ENCODE results near the gene MEP1B. TPM values are rescaled to one million over a fixed set of nuclear protein-coding genes. Genes with fewer than 3 reads are reported as not detected.
"Not testable (repeated sequence)": the region's sequence is repeated elsewhere in the genome, so short reads cannot be mapped to it uniquely, and the experiment has no call there.

Gene MEP1B
- polyA plus RNA-seq, 12 donors = 0.11 to 0.44 (median 0.13) TPM; not detected in 7

DNA sequence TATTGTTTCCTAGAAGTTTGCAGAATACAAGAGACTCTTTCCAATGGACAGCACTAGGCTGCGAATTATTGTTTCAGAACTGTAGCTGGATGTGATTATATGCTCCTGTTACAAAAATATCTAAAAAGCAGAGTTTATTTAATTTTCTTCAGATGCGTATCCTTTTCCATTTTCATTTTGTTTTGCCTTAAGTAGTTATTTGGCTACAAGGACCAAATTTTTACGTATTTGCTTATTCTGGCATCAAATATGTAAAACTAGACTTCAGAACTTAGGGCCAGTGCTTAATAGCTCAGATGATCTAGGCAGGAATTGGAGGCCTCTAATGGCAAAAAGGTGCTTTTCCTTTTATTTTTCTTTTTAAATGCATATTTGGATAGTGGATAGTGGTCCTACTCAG is 18.7 kb downstream of the MEP1B start:
- DNase-seq = no peak

DNA sequence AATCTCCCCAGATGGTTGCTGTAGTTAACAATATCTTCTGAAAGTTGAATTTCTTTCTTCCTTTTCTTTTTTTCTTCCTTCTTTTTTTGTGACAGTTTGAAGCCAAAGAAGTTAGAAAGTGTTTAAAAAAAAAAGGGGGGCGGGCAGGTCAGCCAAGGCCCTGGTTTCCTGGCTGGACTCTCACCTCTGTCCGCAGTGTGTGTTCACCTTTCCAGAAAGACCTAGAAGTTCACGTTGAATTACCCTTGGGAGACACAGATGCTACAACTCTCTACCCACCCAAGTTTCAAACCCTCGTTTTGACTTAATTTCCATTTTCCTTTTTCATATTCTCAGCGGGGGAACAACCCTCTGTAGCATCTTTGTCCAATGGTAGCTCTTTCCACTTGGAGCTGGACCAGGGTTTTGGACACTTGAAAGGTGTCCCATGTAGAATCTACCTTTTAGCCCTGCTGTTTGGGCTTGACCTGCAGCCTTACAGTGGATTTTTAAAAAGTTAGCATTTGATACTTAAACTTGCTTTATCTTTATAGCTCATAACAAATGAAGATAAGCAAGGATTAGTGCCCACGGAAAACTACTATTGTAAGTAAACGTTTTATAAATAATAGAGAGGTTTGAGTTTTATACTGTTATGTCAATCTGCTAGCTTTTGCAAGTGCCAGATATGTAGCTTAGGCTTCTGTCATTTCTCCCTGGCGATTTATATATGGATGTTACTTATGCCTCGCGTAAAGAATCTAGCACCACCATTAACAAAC is 20.0 kb downstream of the MEP1B start:
- no peak for DNase-seq

- DNase-seq = no peak
Observed at GRCh38 chr18:32213693-32214092, 23.9 kb downstream of the MEP1B start.

DNA sequence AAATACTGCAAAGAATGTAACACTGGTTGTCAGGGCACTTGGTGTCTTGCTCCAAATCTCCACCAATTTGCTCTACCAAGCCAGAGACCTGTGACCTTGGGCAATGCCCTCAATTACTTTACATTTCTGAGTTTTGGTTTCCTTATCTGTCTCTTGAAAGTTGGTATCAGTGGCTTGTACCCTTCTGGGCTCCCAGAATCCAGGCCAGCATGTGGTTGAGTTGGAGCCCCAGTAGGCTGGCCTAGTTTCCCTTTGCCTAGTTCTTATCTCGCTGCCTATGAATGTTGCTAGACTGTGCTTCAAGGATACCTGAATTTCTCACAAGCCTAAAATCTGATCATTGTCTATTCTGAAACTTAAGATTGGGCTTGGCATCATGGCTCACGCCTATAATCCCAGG is 26.6 kb downstream of the MEP1B start:
- DNase-seq = no peak

- no peak for DNase-seq
Observed at GRCh38 chr18:32219431-32220018, 29.7 kb downstream of the MEP1B start.

DNA sequence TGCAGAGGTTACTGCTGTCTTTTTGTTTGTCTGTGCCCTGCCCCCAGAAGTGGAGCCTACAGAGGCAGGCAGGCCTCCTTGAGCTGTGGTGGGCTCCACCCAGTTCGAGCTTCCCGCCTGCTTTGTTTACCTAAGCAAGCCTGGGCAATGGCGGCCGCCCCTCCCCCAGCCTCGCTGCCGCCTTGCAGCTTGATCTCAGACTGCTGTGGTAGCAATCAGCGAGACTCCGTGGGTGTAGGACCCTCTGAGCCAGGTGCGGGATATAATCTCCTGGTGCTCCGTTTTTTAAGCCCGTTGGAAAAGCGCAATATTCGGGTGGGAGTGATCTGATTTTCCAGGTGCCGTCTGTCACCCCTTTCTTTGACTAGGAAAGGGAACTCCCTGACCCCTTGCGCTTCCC is 43.5 kb downstream of the MEP1B start:
- not testable (repeated sequence) for DNase-seq

DNA sequence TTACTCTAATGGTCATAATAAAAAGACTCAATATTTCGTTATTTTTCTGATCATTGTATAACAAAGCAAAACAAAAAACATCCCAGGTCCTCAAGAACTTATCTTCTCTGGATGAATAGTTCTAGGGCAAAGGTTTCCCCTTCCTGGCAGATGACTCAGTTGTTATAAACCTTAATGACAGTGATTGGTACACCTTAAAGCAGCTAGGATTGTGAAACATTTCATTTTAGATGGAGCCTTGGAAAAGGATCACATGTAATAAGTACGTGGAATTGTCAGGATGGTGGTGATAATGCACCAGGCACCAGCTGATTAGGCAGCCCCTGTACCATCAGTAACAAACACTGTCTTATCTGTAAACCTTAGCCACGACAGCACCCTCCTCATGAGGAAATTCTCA is 47.2 kb downstream of the MEP1B start:
- DNase-seq = no peak

- DNase-seq = no peak
Observed at GRCh38 chr18:32238635-32239268, 48.9 kb downstream of the MEP1B start.

- no peak for DNase-seq
Observed at GRCh38 chr18:32242395-32242794, 52.6 kb downstream of the MEP1B start.

- DNase-seq = no peak
Observed at GRCh38 chr18:32243358-32243757, 53.5 kb downstream of the MEP1B start.

GRCh38 chr18:32244881-32245280 is 55.0 kb downstream of the MEP1B start:
- no peak for DNase-seq

DNA sequence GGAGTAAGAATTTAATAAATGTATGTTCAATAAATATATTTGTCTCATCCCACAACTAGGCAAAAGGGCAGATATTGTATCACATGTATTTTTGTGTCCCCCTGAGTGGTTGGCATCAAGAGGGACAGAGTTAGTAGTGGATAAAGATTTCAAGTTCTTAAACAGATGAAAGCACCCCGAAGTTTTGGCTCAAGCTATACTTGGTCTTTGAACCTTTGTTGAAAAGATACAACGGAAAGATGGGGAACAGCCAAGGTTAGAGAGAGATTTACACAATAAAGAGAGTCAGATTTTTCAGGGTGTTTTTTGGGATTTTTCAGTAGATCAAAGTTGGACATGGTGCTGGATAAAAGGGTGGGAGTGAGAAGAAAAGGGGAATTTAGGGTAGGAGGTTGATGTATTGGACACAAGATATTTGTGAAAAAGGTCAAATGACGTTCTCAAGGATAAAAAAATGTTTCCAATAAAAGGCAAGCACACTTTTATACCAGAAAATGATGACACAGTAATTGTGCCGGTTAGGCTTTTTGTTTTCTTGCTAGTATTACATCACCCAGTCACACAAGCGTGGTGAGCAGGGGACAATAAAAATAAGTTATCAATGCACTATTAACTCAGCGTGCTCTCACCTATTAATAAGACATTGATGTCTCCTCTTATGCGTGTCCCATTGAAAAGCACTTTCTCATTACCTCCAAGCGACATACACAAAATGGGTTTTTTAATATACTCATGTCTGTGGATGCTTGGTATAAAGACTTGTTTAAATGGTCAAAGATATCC is 59.5 kb downstream of the MEP1B start:
- no peak for DNase-seq

DNA sequence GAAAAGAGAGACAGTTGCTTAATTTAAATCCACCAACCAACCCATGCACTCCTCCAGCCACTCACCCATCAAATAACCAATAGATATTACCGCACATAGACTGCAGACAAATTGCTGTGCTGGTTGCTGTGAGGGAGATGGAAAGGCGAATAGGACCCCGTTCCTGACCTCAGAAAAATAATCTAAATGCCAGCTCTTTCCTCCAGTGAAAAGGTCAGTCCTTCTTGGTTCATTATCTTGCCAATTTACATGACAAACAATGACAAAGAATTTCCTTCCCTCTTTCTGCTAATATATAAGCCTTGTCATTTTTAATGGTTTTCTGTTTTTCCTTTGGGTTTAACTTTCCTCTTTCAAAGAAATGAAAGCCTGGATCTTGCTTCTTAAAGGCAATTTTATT is 61.6 kb downstream of the MEP1B start:
- DNase-seq = no peak

- no peak for DNase-seq
Observed at GRCh38 chr18:32252141-32252860, 62.5 kb downstream of the MEP1B start.

GRCh38 chr18:32255570-32255969 is 65.7 kb downstream of the MEP1B start:
- DNase-seq = no peak

DNA sequence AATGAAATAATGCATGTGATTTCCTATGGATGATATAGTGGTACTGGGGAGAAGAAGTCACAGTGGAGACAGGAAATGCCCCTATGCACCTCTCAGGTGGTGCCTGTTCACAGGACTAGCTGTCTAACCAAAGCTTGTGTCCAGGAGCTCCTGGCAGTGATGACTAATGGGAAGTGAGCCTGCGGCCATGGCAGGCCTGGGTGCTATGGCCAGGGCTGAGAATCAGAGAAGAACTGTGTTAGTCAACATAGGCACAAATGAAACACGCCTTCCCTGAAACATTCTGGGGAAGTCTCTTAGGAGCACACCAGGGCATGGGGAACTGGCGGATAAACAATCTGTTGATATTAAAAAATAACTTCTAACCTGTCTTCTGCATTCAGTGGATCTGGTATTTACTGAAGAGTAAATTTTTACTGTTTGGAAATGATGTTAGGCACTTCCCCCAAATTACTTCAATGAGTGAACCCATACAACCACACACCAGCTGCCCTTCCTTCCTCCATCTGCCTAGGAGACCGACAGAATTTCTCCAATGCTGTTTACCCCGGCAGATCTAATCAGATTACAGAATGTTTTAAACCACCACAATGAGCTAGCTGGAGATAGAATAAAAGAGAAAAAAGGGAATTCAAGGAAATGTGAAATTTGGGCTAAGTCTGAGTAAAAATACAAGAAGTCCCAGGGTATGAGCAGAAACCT is 67.4 kb downstream of the MEP1B start:
- DNase-seq = no peak

GRCh38 chr18:32258148-32258547 is 68.3 kb downstream of the MEP1B start:
- DNase-seq = no peak

GRCh38 chr18:32258558-32259204 is 68.8 kb downstream of the MEP1B start:
- no peak for DNase-seq

- no peak for DNase-seq
Observed at GRCh38 chr18:32259553-32259952, 69.7 kb downstream of the MEP1B start.

GRCh38 chr18:32261003-32261402 is 71.2 kb downstream of the MEP1B start:
- no peak for DNase-seq

DNA sequence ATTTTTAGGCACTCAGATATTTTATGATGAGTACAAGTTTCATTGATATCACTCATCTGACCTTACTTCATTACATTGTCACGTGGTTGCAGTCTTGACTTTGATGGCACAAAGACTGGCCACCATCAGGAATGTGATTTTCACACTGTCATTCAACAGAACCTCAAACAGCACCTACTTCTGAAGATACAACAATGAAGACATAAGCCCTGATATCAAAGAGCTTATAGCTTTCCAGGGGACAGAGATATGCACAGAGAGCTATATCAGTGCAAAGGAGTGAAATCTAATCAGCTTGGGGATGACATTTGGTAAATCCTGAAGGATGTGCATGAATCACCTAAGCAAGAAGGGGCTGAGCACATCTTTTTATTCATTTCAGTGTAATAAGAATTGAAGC is 72.3 kb downstream of the MEP1B start:
- DNase-seq = no peak
